Sigmoid colon (tissue), 4 donors: ENCODE measurements around the gene AP4M1.

ENCODE experiments used
- EP300 ChIP-seq, 4 donors: sonication (generic); formaldehyde crosslinking; IDR thresholded peaks; one replicate each; pipeline ENCODE4 v1.6.1; 2017; ENCODE audit warnings: antibody characterized with exemption in 4 of 4
- POLR2A ChIP-seq, 2 donors: fragments of 450-650 bp; IDR thresholded peaks; one replicate each; pipeline ENCODE4 v1.6.1; 2016; ENCODE audit warnings: antibody characterized with exemption in 2 of 2, mild to moderate bottlenecking in 2 of 2, moderate library complexity in 2 of 2
- POLR2AphosphoS5 ChIP-seq, 4 donors: sonication (generic); formaldehyde crosslinking; IDR thresholded peaks; one replicate each; pipeline ENCODE4 v1.6.1; 2017; ENCODE audit warnings: antibody characterized with exemption in 4 of 4
- TF ChIP-seq, protein P1 (sequence below), 4 experiments: fragments of 450-650 bp in 3 of 4; fragments of 200-600 bp in 1 of 4; IDR thresholded peaks; one replicate each; pipeline ENCODE4 v1.5.1; 2016 to 2019; ENCODE audit warnings: antibody characterized with exemption in 4 of 4, mild to moderate bottlenecking in 3 of 4, moderate library complexity in 2 of 4

DNA sequence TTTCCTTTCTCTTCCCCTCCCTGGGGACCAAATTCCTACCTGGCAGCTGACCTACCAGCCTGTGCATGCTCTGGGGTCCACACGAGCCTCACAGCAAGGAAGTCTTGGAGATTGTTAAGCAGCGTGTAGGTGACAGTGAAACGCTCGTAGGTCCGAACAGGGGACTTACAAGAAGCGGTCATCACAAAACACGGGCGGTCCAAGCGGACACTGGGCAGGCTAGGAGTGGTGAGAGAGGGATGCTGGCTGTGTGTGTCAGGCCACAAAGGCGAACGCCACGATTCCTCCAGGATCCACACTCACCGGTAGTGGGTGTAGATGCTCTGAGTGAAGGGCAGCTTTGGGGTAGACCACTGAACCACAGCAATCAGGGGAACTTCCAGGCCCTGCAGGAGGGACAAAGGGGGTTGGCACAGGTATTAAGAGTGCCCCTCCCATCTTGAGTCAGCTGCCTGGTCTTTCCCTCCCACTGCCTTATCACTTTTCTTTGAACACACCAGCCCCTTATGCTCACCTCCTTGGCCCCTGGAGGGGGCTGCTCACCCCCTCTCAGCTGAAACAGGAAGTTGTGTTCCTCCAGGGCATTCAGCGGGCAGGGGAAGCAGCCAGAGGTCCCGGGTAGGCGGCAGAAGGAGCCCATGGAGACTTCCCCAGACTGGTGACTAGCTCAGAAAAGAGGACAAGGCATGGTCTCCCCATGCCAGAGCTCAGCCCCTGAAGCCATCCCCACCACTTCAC, 55.1 kb downstream of the AP4M1 start:
- TF ChIP-seq EP300 (IDR thresholded peaks at IDR 0.05) (no peak), POLR2AphosphoS5 (IDR thresholded peaks at IDR 0.05) (no peak), POLR2A (IDR thresholded peaks at IDR 0.05) (no peak)
- TF ChIP-seq, protein P1, sequence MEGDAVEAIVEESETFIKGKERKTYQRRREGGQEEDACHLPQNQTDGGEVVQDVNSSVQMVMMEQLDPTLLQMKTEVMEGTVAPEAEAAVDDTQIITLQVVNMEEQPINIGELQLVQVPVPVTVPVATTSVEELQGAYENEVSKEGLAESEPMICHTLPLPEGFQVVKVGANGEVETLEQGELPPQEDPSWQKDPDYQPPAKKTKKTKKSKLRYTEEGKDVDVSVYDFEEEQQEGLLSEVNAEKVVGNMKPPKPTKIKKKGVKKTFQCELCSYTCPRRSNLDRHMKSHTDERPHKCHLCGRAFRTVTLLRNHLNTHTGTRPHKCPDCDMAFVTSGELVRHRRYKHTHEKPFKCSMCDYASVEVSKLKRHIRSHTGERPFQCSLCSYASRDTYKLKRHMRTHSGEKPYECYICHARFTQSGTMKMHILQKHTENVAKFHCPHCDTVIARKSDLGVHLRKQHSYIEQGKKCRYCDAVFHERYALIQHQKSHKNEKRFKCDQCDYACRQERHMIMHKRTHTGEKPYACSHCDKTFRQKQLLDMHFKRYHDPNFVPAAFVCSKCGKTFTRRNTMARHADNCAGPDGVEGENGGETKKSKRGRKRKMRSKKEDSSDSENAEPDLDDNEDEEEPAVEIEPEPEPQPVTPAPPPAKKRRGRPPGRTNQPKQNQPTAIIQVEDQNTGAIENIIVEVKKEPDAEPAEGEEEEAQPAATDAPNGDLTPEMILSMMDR (IDR thresholded peaks at IDR 0.05), result no peak
